ENCODE results near the gene ZNF585A. TPM values are rescaled to one million over a fixed set of nuclear protein-coding genes. Genes with fewer than 3 reads are reported as not detected.

ZNF585A gene
- 17.0 TPM for polyA plus RNA-seq (2013, experiment 1 of 2)
- polyA plus RNA-seq (2013, experiment 2 of 2), result 16.9 TPM

DNA sequence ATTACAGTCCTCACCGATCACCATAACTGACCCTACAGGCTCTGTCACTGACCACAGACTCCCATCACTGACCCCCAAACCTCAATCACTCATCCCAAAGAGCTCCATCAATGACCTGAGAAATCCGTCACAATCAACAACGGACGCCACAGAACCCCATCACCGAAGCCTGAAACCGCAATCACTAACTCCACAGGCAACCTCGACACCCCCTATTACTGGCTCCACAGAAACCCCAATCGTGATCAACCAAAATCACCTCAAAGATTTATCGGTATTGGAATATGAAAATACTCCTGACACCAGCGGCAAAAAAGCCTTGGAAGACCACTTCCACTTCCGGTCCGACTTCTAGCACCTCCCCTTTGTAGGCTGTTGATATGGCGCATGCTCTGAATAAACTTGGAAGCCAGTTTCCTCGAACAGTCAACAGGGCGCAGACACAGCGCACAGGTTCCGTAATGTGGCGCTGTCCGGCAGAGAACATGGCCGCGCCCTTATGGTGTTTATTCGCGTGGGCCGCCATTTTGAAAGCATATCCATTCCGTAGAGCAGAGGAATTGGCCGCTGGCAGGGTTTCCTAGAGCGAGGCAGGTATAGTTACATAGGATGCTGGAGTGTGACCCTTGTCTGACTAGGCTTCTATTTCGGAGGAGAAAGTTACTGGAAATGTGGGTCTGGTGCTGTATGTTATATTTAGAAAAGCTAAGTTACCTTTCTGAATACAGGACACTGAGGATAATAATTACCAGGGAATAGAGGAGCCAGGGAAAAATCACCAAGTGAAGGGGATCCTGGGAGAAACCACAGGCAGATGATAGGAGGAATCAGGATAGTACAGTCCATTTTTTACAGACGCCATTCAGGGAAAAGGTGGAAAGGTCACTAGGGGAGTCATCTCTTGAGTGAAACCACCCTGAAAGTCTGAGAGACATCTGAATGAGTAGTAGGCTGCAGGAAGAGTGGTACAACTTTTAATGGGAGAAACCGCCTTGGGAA lies at the start of gene ZNF585A:
Gene ZNF585A (minus strand): TSS at position 328 of the 999 bp plus-strand sequence. CDS start 2,785 bp downstream, outside the sequence.
- DNase-seq, result peak; percentile 97
- Histone ChIP-seq H2BK5ac (ENCODE audit: low read depth, low read length, poor library complexity, severe bottlenecking) (no peak within 1 kb of the TSS), H3K4me1 (ENCODE audit: control insufficient read depth, insufficient read depth, low read depth, low read length) (no peaks in the 10 kb centered on the region), H4K8ac (ENCODE audit: low read length) (peak within 1 kb of the TSS; percentile 95), H2BK12ac (ENCODE audit: low read length in 2 of 2) (no peak within 1 kb of the TSS), H2BK120ac (ENCODE audit: low read depth, low read length) (no peak within 1 kb of the TSS), H3K4ac (ENCODE audit: low read depth in 1 of 2, low read length in 2 of 2) (peak within 1 kb of the TSS in 1 of 2 experiments; percentile 6), H3K36me3 (ENCODE audit: control insufficient read depth in 1 of 2, insufficient read depth in 2 of 2, low read depth in 1 of 2, low read length in 2 of 2) (peaks cover 11 to 27% of the 10 kb centered on the region in 2 experiments), H3K9me3 (ENCODE audit: control insufficient read depth, low read length) (peaks cover 51% of the 10 kb centered on the region), H3K18ac (ENCODE audit: low read depth in 1 of 2, low read length in 2 of 2) (peak within 1 kb of the TSS in 1 of 2 experiments; percentile 79), H3K27me3 (ENCODE audit: control insufficient read depth in 1 of 2, insufficient read depth in 1 of 2, low read length in 2 of 2) (no peaks in the 10 kb centered on the region), H3K23ac (ENCODE audit: low read length in 2 of 2) (no peak within 1 kb of the TSS), H3K4me2 (ENCODE audit: low read length, poor library complexity, severe bottlenecking) (peak within 1 kb of the TSS; percentile 57), H3K4me3 (ENCODE audit: insufficient read depth in 1 of 2, low read depth in 1 of 2, low read length in 2 of 2) (peak within 1 kb of the TSS; percentile 58 to 95), H4K91ac (ENCODE audit: low read length) (no peak within 1 kb of the TSS), H3K79me1 (replicated peaks; ENCODE audit: low read length, poor library complexity, severe bottlenecking) (peaks cover 7% of the 10 kb centered on the region), H3K27ac (ENCODE audit: low read length, poor library complexity, severe bottlenecking) (peak within 1 kb of the TSS; percentile 6), H2AK5ac (ENCODE audit: low read length, severe bottlenecking) (no peak within 1 kb of the TSS), H2BK15ac (ENCODE audit: low read depth, poor library complexity, severe bottlenecking) (no peak within 1 kb of the TSS), H2AFZ (ENCODE audit: low read depth, low read length) (peak within 1 kb of the TSS; percentile 51), H3K9ac (ENCODE audit: low read length) (peak within 1 kb of the TSS; percentile 96), H3K14ac (ENCODE audit: low read length in 2 of 2) (no peak within 1 kb of the TSS)
- 4% methylated on average over 29 of the region's 30 CpGs for WGBS

DNA sequence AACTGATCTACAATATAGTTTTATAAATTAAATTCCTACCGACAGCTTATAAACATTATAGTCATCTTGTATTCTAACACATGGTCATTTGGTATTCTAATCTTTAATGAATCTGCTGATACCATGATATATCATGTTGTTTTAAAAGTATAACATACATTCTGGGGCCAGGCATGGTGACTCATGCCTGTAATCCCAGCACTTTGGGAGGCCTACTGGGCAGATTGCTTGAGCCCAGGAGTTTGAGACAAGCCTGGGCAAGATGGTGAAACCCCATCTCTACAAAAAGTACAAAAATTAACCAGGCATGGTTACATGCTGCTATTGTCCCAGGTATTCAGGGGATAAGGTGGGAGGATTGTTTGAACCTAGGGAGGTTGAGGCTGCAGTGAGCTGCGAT lies 48.6 kb upstream of the ZNF585A start:
- Histone ChIP-seq H2AK5ac (ENCODE audit: low read length, severe bottlenecking) (no peak overlapping the region), H3K9ac (ENCODE audit: low read length) (no peak overlapping the region), H2AFZ (ENCODE audit: low read depth, low read length) (no peak overlapping the region), H3K36me3 (ENCODE audit: control insufficient read depth in 1 of 2, insufficient read depth in 2 of 2, low read depth in 1 of 2, low read length in 2 of 2) (peaks cover 25 to 54% of the 10 kb centered on the region in 2 experiments), H3K14ac (ENCODE audit: low read length in 2 of 2) (no peak overlapping the region), H3K4me1 (ENCODE audit: control insufficient read depth, insufficient read depth, low read depth, low read length) (peaks cover 4% of the 10 kb centered on the region), H3K4me3 (ENCODE audit: insufficient read depth in 1 of 2, low read depth in 1 of 2, low read length in 2 of 2) (peak overlapping the region in 1 of 2 experiments; percentile 44), H3K27me3 (ENCODE audit: control insufficient read depth in 1 of 2, insufficient read depth in 1 of 2, low read length in 2 of 2) (no peaks in the 10 kb centered on the region), H3K4me2 (ENCODE audit: low read length, poor library complexity, severe bottlenecking) (no peak overlapping the region), H3K18ac (ENCODE audit: low read depth in 1 of 2, low read length in 2 of 2) (no peak overlapping the region), H2BK120ac (ENCODE audit: low read depth, low read length) (no peak overlapping the region), H3K27ac (ENCODE audit: low read length, poor library complexity, severe bottlenecking) (no peak overlapping the region), H3K79me1 (replicated peaks; ENCODE audit: low read length, poor library complexity, severe bottlenecking) (peaks cover 16% of the 10 kb centered on the region), H3K9me3 (ENCODE audit: control insufficient read depth, low read length) (peaks cover 54% of the 10 kb centered on the region), H3K23ac (ENCODE audit: low read length in 2 of 2) (no peak overlapping the region), H4K91ac (ENCODE audit: low read length) (no peak overlapping the region), H4K8ac (ENCODE audit: low read length) (no peak overlapping the region), H2BK12ac (ENCODE audit: low read length in 2 of 2) (no peak overlapping the region), H2BK15ac (ENCODE audit: low read depth, poor library complexity, severe bottlenecking) (no peak overlapping the region), H3K4ac (ENCODE audit: low read depth in 1 of 2, low read length in 2 of 2) (no peak overlapping the region), H2BK5ac (ENCODE audit: low read depth, low read length, poor library complexity, severe bottlenecking) (no peak overlapping the region)
- WGBS, result no CpG with 5 or more reads among the region's 2 CpGs
- DNase-seq, result no peak

DNA sequence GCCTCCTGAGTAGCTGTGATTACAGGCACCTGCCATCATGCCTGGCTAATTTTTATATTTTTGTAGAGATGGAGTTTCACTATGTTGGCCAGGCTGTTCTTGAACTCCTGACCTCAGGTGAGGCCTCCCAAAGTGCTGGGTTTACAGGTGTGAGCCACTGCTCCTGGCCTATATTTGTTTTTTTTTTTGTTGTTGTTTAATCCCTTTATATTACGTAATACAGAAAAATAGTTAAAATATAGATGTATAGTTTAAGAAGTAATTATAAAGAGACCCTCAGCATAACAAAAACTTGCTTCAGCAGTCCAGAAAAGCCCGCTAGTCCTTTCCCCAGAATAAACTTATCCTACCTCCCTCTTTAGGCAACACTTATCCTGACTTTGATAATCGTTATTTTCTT lies 47.9 kb upstream of the ZNF585A start:
- H2BK5ac ChIP-seq (ENCODE audit: low read depth, low read length, poor library complexity, severe bottlenecking), result no peak overlapping the region
- H3K9ac ChIP-seq (ENCODE audit: low read length), result no peak overlapping the region
- no peak overlapping the region for H3K4ac ChIP-seq (ENCODE audit: low read depth in 1 of 2, low read length in 2 of 2)
- H3K27ac ChIP-seq (ENCODE audit: low read length, poor library complexity, severe bottlenecking), result no peak overlapping the region
- no peak overlapping the region for H2BK12ac ChIP-seq (ENCODE audit: low read length in 2 of 2)
- H3K36me3 ChIP-seq (ENCODE audit: control insufficient read depth in 1 of 2, insufficient read depth in 2 of 2, low read depth in 1 of 2, low read length in 2 of 2), result peaks cover 25 to 47% of the 10 kb centered on the region in 2 experiments
- H2AK5ac ChIP-seq (ENCODE audit: low read length, severe bottlenecking), result no peak overlapping the region
- H4K8ac ChIP-seq (ENCODE audit: low read length), result no peak overlapping the region
- no peak overlapping the region for H3K18ac ChIP-seq (ENCODE audit: low read depth in 1 of 2, low read length in 2 of 2)
- no peaks in the 10 kb centered on the region for H3K27me3 ChIP-seq (ENCODE audit: control insufficient read depth in 1 of 2, insufficient read depth in 1 of 2, low read length in 2 of 2)
- H3K14ac ChIP-seq (ENCODE audit: low read length in 2 of 2), result no peak overlapping the region
- H3K23ac ChIP-seq (ENCODE audit: low read length in 2 of 2), result no peak overlapping the region
- no peak overlapping the region for H2BK15ac ChIP-seq (ENCODE audit: low read depth, poor library complexity, severe bottlenecking)
- no peak overlapping the region for H2AFZ ChIP-seq (ENCODE audit: low read depth, low read length)
- no peak overlapping the region for H4K91ac ChIP-seq (ENCODE audit: low read length)
- no peak overlapping the region for H2BK120ac ChIP-seq (ENCODE audit: low read depth, low read length)
- H3K79me1 ChIP-seq (replicated peaks; ENCODE audit: low read length, poor library complexity, severe bottlenecking), result peaks cover 16% of the 10 kb centered on the region
- 100% methylated on average over 1 of the region's 3 CpGs for WGBS
- DNase-seq, result no peak
- no peak overlapping the region for H3K4me3 ChIP-seq (ENCODE audit: insufficient read depth in 1 of 2, low read depth in 1 of 2, low read length in 2 of 2)
- peaks cover 46% of the 10 kb centered on the region for H3K9me3 ChIP-seq (ENCODE audit: control insufficient read depth, low read length)
- no peak overlapping the region for H3K4me2 ChIP-seq (ENCODE audit: low read length, poor library complexity, severe bottlenecking)
- H3K4me1 ChIP-seq (ENCODE audit: control insufficient read depth, insufficient read depth, low read depth, low read length), result peaks cover 4% of the 10 kb centered on the region

DNA sequence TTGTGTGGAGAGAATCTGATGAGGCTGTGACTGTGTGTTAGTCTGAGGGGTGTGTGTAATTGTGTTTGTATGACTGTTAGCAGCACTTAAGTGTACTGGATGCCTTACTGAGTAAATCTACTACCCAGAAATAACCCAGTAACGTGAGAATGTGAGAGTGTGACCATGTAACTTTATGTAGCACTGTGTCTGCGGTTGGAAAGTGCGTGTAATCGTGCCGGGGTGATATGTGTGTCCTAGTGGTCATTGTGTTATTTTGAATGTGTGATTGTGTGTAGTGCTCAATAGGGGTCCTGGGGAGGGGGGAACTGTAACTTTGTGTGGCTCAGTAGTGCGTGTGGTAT lies 46.1 kb upstream of the ZNF585A start:
- H3K4me1 ChIP-seq (ENCODE audit: control insufficient read depth, insufficient read depth, low read depth, low read length), result peaks cover 4% of the 10 kb centered on the region

More for the DNA sequence above, 46.1 kb upstream of the ZNF585A start:
- H4K8ac ChIP-seq (ENCODE audit: low read length), result peak overlapping the region; percentile 52
- H3K4ac ChIP-seq (ENCODE audit: low read depth in 1 of 2, low read length in 2 of 2), result peak overlapping the region in 1 of 2 experiments; percentile 84
- peak overlapping the region; percentile 86 to 93 for H3K18ac ChIP-seq (ENCODE audit: low read depth in 1 of 2, low read length in 2 of 2)
- peak overlapping the region; percentile 72 for H2AFZ ChIP-seq (ENCODE audit: low read depth, low read length)
- H3K27me3 ChIP-seq (ENCODE audit: control insufficient read depth in 1 of 2, insufficient read depth in 1 of 2, low read length in 2 of 2), result no peaks in the 10 kb centered on the region
- H3K9ac ChIP-seq (ENCODE audit: low read length), result peak overlapping the region; percentile 95
- peak overlapping the region; percentile 83 to 97 for H3K4me3 ChIP-seq (ENCODE audit: insufficient read depth in 1 of 2, low read depth in 1 of 2, low read length in 2 of 2)
- H2BK12ac ChIP-seq (ENCODE audit: low read length in 2 of 2), result no peak overlapping the region
- 48% methylated on average over 6 of the region's 6 CpGs for WGBS
- H2BK15ac ChIP-seq (ENCODE audit: low read depth, poor library complexity, severe bottlenecking), result no peak overlapping the region
- no peak overlapping the region for H3K23ac ChIP-seq (ENCODE audit: low read length in 2 of 2)
- peaks cover 14% of the 10 kb centered on the region for H3K79me1 ChIP-seq (replicated peaks; ENCODE audit: low read length, poor library complexity, severe bottlenecking)
- no peak overlapping the region for H2BK5ac ChIP-seq (ENCODE audit: low read depth, low read length, poor library complexity, severe bottlenecking)
- peaks cover 30% of the 10 kb centered on the region for H3K9me3 ChIP-seq (ENCODE audit: control insufficient read depth, low read length)
- H2AK5ac ChIP-seq (ENCODE audit: low read length, severe bottlenecking), result peak overlapping the region; percentile 29
- no peak overlapping the region for H3K27ac ChIP-seq (ENCODE audit: low read length, poor library complexity, severe bottlenecking)
- peaks cover 19 to 34% of the 10 kb centered on the region in 2 experiments for H3K36me3 ChIP-seq (ENCODE audit: control insufficient read depth in 1 of 2, insufficient read depth in 2 of 2, low read depth in 1 of 2, low read length in 2 of 2)
- H3K14ac ChIP-seq (ENCODE audit: low read length in 2 of 2), result peak overlapping the region in 1 of 2 experiments; percentile 85
- H4K91ac ChIP-seq (ENCODE audit: low read length), result no peak overlapping the region
- peak overlapping the region; percentile 60 for H3K4me2 ChIP-seq (ENCODE audit: low read length, poor library complexity, severe bottlenecking)
- H2BK120ac ChIP-seq (ENCODE audit: low read depth, low read length), result no peak overlapping the region
- peak; percentile 82 for DNase-seq

Data from mesenchymal stem cell (in vitro differentiated cells and primary cell).